Ureter (tissue), 1 donor: Measurements from ENCODE around the gene UBA6. TPM values are rescaled to one million over a fixed set of nuclear protein-coding genes. Genes with fewer than 3 reads are reported as not detected.
"Not testable (repeated sequence)": the region's sequence is repeated elsewhere in the genome, so short reads cannot be mapped to it uniquely, and the experiment has no call there.

Source experiments
- DNase-seq: peaks from one replicate; pipeline ENCODE4 v3.0.0-alpha.2; 2020; ENCODE audit warnings: low spot score
- total RNA-seq: library from RNA; stranded (reverse); gene quantifications from one replicate; pipeline ENCODE4 v1.2.4, GENCODE V29; 2023
- donor health status: DM: yes; HTN: yes; CAD: no.

UBA6 gene
- total RNA-seq, 1 donor from 2014 or later = 64.6 TPM

DNA sequence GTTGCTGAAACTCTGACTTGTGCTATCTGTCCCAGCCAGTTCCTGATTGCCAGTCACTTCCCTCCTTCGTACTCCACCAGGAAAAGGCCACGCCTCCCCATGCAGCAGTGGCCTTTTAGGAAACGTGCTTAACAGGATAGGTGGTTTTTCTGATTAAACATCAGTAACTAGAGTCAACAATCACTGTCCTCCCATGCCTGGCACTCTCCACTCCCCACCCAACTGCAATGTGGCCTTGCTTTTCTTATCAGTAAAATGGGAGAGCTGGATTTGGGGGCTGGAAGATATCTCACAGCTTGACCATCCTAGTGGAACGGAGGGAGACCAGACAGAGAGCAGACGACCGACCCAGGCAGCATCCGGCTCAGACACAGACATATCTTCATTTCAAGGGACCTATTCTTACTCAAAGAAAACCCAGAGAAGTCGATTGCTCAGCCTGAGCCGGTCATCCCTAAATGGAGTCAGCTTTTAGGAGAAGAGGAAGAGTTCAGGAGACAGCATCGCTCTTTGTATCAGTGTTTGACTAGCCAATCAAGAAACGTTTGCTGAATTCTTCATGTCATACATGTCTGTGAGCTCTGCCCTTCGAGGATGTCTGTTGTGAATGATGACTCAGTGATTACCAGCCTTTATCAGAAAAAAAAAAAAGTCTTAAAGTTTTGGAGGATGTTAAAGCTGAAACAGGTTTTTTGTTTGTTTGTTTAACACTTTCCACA is 12.7 kb upstream of the UBA6 start:
- DNase-seq = no peak

DNA sequence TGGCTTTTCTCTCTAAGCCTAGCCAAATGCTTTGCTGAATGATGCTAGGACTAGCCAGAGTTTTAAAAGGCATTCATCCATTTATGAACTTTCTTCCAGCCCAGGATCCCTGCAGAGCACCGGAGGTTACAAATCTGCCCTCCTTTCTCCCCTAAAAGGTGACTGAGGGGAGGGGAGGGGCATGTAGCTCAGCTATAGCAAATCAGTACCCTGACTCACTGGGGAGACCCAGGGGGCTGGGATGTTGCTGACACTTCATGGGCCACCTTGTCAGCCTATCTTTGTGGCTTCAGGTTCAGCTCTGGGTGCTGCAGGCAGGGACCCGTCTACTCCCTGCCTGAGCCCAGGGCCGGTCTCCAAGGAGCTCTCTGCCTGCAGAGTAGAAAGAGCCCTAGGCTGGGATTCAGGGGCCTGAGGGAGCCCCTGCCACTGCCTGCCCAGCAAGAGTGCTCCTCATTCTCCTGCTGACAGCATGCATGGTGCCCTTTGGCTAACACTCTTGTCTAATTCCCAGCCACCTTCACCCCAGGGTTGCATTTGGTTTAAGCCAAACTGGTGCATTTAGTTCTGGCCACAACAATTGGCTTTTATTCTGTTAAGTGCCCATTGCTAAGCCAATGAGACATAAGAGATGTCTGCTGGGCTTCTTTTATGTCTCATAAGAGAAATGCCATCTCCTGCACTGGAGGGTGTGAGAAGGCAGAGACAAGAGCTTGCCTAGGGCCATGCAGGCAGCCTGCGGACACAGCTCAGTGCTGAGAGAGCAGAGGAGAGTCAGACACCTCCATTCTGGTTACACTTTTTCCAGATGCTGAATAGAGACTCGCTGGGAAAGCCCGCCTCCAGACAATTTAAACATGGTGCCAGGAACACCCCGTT is 11.9 kb upstream of the UBA6 start:
- DNase-seq = no peak

DNA sequence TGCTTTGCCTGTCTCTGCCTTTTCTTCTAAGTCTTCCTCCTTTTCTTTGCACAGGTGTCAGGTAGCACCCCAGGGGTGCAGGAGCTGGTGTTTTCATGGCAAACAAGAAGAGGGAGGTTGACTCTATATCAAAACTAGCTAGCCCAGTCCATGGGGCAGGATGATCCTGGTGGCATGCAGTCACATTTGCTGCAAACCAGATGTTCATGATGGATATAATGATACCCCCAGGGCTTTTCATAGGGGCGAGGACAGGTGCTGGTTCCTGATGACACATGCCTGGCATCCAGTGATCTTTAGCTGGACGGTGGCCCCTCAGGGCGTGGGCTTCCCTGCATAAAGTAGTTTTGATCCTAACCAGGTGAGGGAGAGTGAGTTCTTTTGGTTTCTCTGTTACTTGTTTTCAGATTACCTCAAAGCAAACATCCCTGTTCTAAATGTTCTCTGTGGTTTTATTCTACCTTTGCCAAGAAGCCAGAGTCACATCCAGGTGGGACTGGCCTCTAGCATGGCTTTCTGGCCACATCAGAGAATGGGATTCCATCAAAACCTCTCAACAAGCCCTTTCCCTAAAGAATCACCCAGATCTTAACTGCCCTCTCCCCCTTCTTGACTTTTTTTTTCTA is 11.2 kb upstream of the UBA6 start:
- no peak for DNase-seq

DNA sequence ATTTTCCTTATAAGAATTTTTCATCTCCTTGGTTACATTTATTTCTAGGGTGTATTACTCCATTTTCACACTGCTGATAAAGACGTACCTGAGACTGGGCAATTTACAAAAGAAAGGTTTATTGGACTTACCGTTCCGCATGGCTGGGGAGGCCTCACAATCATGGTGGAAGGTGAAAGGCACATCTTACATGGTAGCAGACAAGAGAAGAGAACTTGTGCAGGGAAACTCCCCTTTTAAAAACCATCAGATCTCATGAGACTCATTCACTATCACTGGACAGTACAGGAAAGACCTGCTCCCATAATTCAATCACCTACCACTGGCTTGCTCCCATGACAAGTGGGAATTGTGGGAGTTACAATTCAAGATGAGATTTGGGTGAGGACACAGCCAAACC is 5.7 kb upstream of the UBA6 start:
- DNase-seq = not testable (repeated sequence)

DNA sequence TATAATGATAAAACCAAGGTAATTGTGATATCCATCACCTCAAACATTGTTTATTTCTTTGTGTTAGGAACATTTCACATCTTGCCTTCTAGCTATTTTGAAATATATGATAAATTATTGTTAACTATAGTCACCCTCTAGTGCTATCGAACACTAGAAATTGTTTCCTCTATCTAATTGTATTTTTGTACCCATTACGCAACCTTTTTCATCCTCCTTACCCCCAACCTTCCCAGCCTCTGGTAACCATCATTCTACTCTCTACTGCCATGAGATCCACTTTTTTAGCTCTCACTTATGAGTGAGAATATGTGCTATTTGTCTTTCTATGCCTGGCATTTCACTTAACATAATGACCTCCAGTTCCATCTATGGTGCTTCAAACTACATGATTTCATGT is 3.9 kb upstream of the UBA6 start:
- DNase-seq = no peak

DNA sequence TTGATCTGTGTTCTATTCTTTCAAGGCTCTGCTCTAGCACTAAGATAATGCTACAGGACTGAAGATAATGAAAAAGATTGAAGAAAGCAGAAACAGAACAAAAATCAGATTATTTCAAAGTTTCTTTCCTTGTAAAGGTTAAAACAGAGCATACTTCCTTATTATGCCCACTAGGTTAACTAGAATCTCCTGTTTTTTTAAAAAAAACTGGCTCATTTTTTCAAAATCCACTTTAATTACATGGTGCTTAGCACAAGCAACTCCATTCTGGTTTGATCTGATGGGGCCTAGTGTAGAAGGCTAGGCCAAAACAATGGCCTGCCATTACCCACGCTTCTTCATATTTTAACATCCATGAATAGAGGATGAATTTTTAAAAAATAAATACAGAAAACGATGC is 1.2 kb upstream of the UBA6 start:
- DNase-seq = no peak

DNA sequence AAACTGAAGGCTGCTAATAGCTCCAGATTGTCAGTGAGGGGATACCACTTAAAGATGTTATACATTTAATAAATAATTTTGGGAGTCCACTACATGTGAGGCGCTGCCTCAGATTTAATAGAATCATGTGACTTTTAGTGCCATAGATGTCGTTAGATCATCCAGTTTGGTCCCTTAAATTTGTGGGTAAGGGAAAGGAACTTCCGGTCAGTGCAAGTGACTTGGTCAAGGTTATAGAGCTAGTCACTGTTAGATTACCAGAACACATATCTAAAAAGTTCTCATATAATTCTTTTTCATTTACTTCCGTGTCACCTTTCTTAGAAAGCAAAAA is 529 bp upstream of the UBA6 start:
- DNase-seq = no peak

DNA sequence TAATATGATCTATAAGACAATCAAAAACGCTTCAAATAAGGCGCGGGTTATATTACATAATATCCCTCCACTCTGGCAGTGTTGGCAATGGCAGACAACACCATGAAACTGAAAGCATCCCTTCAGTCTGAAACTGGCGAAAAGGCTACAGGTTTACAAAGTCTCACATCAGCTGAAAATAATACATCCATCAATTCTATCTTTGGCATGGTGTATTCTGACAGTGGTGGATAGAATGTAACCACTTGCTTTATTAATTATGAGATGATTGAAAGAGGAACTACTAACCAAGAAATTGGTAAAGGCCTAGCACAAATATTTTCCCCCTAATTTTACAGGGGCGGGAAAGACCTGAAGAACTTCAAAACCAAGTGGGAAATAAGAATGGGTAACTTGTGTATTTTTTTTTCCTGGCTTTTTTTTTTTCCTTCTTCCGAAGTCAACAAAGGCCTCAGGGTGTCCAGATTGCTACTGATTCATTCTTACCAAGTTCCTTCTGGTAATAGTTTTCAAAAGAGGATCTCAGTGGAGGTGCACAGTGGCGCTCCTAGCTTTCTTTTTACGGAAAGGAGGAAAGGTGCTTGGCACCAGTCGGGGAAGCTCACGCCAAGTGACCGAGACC is 728 bp downstream of the UBA6 start:
- no peak for DNase-seq

DNA sequence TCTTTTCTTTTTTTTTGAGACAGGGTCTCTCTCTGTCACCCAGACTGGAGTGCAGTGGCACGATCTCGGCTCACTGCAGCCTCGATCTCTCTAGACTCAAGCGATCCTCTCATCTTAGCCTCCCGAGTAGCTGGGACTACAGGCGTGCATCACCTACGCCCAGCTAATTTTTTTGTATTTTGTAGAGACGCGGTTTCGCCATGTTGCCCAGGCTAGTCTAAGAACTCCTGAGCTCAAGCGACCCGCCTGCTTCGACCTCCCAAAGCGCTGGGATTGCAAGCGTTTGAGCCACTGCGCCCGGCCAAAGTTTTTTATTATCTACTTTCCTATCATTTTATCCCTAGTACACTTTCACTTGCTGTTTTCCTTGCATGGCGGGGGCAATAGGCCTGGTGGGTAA is 1.4 kb downstream of the UBA6 start:
- DNase-seq = no peak

DNA sequence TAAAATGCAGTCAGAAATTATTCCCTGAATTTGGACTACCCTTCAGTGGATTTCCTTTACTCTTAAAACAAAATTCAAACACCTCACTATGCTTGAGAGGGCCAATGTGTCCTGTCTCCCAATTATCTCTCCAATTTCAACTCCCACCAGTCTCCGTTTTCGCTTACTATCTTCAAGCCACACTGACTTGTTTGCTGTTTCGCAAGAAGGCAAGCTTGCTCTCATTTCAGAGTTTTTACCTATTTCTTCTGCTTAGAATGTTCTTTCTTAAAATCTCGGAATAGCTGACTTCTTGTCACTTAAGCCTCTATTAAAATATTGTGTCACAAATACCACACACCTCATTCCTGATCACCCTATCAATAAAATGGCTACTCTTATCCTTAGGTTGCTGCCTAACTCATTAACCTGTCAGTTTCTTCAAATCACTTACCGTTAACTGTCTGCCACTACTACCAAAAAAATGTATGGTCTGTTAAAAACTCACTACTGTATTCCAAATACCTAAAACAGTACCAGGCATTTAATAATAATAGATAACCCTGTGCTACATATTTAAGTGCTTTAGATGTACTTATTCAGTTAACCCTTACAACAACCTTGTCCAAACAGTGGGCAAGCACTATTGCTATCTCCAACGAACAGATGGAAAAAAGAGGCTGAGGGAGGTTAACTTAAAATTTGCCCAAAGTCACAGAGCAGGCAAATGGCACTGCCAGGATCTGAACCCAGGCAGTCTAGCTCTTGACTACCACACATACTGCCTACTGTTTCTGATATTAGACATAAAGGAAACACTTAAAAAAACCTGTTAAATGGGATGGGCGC is 2.9 kb downstream of the UBA6 start:
- no peak for DNase-seq

DNA sequence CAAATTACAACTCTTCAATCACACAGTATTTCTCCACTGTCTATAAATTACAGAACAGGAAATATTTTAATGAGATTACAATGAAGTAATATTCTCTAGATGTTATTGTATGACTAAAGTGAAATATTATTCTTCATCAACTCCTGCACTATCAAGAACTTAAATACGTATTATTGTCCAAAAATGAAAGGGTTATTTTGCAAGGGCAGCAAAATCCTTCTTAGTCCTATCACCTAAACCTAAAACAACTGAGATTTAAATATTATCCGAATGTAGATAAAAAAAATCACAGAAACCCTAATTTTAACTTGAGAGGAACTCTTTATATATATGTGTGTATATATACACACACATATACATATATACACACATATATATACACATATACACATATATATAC is 4.9 kb downstream of the UBA6 start:
- DNase-seq = no peak

DNA sequence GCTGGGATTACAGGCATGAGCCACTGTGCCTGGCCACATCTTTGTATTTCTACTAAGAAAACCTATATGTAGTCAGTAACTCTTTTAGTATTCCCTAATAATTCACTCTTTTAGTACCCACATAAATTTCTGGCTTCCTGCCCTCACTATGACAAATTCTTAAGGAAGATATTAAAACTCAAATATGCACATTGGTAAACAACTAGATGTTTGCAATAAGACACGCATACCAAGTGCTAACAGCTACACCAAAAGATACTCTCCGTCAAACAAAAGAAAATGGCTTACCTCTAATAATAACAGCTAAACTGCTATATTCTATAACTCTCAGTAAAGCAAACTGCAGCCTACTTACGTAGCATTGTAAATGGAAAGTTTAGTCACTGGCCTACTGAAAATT is 6.3 kb downstream of the UBA6 start:
- no peak for DNase-seq

DNA sequence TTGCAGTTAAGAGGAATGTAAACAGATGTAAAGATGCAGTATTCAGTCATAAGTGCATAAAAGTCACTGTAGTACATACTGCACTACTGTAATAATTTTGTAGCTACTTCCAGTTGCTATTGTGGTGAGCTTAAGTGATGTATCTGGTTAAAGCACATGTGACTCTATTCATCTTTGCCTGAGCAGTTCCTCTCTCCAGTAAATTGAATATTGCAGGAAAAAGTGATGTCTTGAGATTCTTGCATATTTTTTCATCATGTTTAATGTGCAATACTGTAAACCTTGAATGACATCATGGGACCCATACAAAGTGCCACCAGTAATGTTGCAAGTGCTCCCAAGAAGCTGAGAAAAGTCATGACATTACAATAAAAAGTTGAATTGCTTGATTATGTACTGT is 9.6 kb downstream of the UBA6 start:
- no peak for DNase-seq

DNA sequence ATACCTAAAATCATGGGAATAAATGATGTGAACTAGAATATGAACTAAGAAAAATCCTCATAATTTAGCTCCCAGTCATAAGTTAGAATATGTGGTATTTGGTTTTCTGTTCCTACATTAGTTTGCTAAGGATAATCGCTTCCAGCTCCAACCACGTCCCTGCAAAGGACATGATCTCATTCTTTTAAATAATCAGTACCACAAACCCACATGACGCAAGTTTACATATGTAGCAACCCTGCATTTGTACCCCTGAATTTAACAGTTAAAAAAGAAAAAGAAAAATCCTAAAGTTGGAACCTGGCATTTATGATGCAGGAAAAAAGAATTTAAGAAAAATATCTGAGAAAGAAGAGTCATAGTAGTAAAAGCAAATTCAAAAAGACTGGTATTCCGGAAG is 13.3 kb downstream of the UBA6 start:
- DNase-seq = no peak

DNA sequence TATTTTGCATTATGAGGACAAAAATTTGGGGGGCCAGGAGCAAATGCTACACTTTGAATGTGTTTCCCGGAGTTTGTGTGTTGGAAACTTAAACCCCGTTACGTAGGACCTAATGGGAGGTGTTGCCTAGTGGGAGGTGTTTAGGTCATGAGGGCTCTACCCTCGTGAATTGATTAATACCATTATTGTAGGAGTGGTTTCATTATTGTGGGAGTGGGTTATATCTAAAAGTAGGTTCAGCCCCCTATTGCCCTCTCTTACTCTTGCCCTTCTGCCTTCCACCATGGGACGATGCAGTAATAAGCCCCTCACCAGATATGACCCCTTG is 15.5 kb downstream of the UBA6 start:
- DNase-seq = no peak

DNA sequence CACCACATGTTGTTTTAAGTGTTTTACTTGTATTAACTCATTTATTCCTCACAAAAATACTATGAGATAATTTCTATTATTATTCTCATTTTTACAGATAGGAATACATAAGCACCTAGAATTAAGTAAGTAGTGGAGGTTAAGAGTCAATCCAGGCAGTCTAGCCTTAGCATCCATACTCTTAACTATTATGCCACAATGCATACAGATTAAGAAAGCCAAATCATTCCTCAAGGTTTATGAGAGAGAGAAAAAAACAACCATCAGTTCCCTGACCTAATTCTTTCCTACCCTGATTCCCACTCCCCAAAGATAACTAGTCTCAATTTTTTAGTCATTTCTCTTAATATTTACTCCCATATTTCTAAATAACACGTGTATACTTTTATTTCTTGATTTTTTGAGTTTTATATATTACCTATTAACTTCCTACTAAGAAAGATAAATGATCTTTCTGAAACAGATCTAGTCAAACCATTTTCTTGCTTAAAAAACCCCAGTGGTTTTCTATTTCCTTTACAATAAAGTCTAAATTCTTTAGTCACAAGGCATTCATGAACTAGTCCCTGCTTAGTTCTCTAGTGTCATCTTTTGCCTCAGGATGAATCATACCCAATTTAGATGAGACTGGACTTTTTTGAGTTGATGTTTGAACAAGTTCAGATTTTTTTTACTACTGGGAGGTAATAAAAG is 16.0 kb downstream of the UBA6 start:
- no peak for DNase-seq

DNA sequence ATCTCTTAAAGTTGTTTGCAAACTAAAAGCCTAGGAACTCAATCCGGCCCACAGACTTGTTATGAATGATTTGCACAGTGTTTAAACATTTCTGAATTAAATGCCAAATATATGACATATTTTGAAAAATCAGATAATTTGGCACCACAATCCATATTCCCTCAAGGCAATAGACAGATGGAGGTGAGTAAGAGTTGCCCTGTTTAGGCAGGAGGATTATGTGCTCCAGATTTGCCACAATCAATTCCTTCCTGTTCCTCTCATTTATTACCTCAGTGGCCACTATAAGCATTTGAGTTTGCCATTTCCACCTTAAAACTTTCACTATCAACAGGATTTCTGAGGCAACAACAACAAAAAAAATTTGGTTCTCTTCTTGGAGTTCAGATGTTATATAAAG is 18.7 kb downstream of the UBA6 start:
- DNase-seq = no peak

DNA sequence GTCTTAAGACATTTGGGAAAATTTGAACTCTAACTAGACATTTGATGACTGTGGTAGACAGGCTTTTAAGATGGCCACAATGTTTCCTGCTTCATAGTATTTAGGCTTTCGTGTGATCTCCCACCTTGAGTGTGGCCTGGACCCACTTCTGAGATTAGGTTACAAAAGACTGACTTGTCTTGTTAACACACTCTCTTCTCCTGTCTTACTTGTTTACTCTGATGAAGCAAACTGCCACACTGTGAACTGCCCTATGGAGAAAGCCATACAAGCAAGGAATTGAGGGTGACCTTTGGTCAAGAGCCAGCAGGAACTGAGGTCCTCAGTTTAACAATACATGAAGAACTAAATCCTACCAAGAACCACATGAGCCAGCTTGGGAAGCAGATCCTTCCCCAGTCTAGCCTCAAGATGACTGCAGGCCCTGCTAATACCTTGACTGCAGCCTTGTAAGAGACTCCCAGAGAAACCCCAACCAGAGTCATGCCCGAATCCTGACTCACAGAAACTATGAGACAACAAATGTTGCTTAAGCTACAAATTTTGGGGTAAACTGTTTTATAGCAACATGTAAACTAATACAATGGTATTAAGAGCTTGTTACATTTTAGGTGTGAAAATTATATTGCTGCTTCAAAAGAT is 20.3 kb downstream of the UBA6 start:
- no peak for DNase-seq

DNA sequence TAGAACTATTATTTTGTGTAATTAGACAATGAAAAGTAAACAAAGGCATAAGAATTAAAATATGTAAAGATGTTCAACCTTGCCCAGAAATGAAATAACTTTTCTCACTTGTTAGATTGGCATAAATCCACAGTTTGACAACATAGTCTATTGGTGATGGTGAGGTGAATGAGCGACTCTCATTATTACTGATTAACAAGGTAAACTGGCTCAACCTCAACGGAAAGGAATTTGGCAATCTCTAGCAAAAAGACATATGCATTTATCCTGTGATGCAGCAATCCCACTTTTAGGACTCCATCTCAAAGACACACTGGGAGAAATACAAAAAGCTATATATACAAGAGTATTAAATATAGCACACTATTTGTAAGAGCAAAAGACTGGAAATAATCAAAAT is 22.3 kb downstream of the UBA6 start:
- no peak for DNase-seq

DNA sequence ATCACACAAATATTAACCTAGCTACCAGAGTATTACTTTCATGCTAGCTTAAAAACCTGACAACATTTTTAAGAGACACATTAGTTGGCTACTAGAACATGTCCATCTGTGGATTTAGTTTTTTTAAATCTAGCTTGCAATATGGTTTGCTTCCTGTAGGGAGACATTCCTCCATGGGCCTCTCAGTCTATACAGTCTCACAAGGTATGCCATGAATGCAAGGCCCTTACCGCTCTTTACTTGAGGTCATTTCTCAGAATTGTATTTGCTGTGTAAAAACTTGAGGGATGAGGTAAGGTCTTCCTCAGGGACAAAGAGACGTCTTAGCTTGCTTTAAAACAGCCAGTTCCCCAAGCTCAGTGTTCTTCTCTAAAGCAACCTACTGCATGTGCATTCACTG is 26.9 kb downstream of the UBA6 start:
- DNase-seq = no peak

DNA sequence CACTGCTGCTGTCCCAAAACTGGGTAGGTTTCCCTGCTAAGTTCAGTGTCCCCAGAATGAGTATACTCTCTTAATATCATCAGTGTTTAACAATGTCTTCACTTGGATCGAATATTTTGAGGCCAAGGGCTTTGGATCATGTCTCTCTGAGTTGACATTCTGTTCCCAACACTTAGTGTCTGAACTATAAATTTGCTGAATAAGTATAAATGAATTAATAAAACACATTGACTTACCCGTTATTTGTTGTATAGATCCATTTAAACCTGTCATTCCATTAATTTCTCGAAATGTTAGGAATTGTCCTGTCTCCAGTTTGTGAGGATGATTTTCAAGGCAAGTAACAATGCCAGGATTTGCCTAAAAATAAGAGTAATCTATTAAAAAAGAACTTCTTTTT is 32.6 kb downstream of the UBA6 start:
- DNase-seq = no peak
